WTC11 (cell line): Measurements from ENCODE around the gene MACROD2. TPM values are rescaled to one million over a fixed set of nuclear protein-coding genes. Genes with fewer than 3 reads are reported as not detected.

Source experiments
- ATAC-seq: fragments of 200-7000 bp; cut with Tn5 transposase; 2 replicates; pipeline ENCODE4 v1.10.0; 2021; ENCODE audit warnings: mild to moderate bottlenecking, moderate library complexity
- CTCF ChIA-PET: fragments of 300-600 bp; sonication (Branson Sonifier 250); formaldehyde crosslinking; loops from one replicate; lab custom pipeline; 2021; ENCODE audit warnings: antibody characterized with exemption; lab: Charles Lee
- POLR2A ChIA-PET: fragments of 350-600 bp; sonication (Branson Sonifier 250); formaldehyde crosslinking; loops from one replicate; lab custom pipeline; 2021; ENCODE audit warnings: antibody characterized with exemption; lab: Charles Lee
- DNase-seq: peaks from one replicate; pipeline ENCODE4 v3.0.0; 2021; ENCODE audit warnings: low spot score
- H3K27ac Mint-ChIP-seq: 2 replicates; pipeline ENCODE4 v1.8.0; 2021; ENCODE audit warnings: mixed read lengths
- H3K27me3 Mint-ChIP-seq: 2 replicates; pipeline ENCODE4 v1.8.0; 2021; ENCODE audit warnings: low read depth, mild to moderate bottlenecking, moderate library complexity, mixed read lengths
- H3K36me3 Mint-ChIP-seq: 2 replicates; pipeline ENCODE4 v1.8.0; 2021; ENCODE audit warnings: mixed read lengths
- H3K4me1 Mint-ChIP-seq: 2 replicates; pipeline ENCODE4 v1.8.0; 2022; ENCODE audit warnings: mixed read lengths
- H3K4me3 Mint-ChIP-seq: 2 replicates; pipeline ENCODE4 v1.8.0; 2021; ENCODE audit warnings: mild to moderate bottlenecking, moderate library complexity, mixed read lengths
- H3K9me3 Mint-ChIP-seq: 2 replicates; pipeline ENCODE4 v1.8.0; 2021; ENCODE audit warnings: mixed read lengths
- AFF4 ChIP-seq: sonication (generic); formaldehyde crosslinking; IDR thresholded peaks from 2 replicates; pipeline ENCODE4 v1.8.1; 2023; ENCODE audit warnings: mild to moderate bottlenecking, missing genetic modification reagents, borderline replicate concordance
- ATF3 ChIP-seq: sonication (generic); formaldehyde crosslinking; conservative IDR thresholded peaks from 2 replicates; pipeline ENCODE4 v1.8.1; 2022; ENCODE audit warnings: mild to moderate bottlenecking, missing genetic modification reagents
- CTCF ChIP-seq: fragments of 200-600 bp; IDR thresholded peaks from 2 replicates; pipeline ENCODE4 v1.8.0; 2022; ENCODE audit warnings: antibody characterized with exemption
- FOXP1 ChIP-seq: sonication (generic); formaldehyde crosslinking; IDR thresholded peaks from 2 replicates; pipeline ENCODE4 v1.8.0; 2022; ENCODE audit warnings: missing genetic modification reagents, mild to moderate bottlenecking, moderate library complexity, borderline replicate concordance
- HMGA2 ChIP-seq: fragments of 250-450 bp; sonication (Bioruptor Pico); IDR thresholded peaks from 2 replicates; pipeline ENCODE4 v1.4.0; 2021; ENCODE audit warnings: mild to moderate bottlenecking, moderate library complexity
- JAZF1 ChIP-seq: fragments of 250-450 bp; sonication (Bioruptor Pico); IDR thresholded peaks from 2 replicates; pipeline ENCODE4 v1.9.0; 2021; ENCODE audit warnings: moderate library complexity, mild to moderate bottlenecking, inconsistent platforms
- MLX ChIP-seq: sonication (generic); formaldehyde crosslinking; IDR thresholded peaks from 2 replicates; pipeline ENCODE4 v1.8.1; 2023; ENCODE audit warnings: mild to moderate bottlenecking, missing genetic modification reagents, moderate library complexity
- OVOL2 ChIP-seq: fragments of 250-450 bp; sonication (Bioruptor Pico); IDR thresholded peaks from 2 replicates; pipeline ENCODE4 v1.9.0; 2021; ENCODE audit warnings: mild to moderate bottlenecking, borderline replicate concordance
- RORB ChIP-seq: fragments of 250-450 bp; sonication (Bioruptor Pico); IDR thresholded peaks from 2 replicates; pipeline ENCODE4 v1.9.0; 2021; ENCODE audit warnings: mild to moderate bottlenecking
- SMAD4 ChIP-seq: sonication (generic); formaldehyde crosslinking; IDR thresholded peaks from 2 replicates; pipeline ENCODE4 v1.8.0; 2022; ENCODE audit warnings: mild to moderate bottlenecking, missing genetic modification reagents
- TEAD1 ChIP-seq: sonication (generic); formaldehyde crosslinking; IDR thresholded peaks from 2 replicates; pipeline ENCODE4 v1.8.0; 2022; ENCODE audit warnings: mild to moderate bottlenecking, missing genetic modification reagents
- TEAD4 ChIP-seq: sonication (generic); formaldehyde crosslinking; IDR thresholded peaks from 2 replicates; pipeline ENCODE4 v1.8.0; 2022; ENCODE audit warnings: mild to moderate bottlenecking, missing genetic modification reagents
- TP53 ChIP-seq: sonication (generic); formaldehyde crosslinking; IDR thresholded peaks from 2 replicates; pipeline ENCODE4 v1.8.1; 2023; ENCODE audit warnings: mild to moderate bottlenecking, missing genetic modification reagents
- ZNF396 ChIP-seq: fragments of 250-450 bp; sonication (Bioruptor Pico); IDR thresholded peaks from 2 replicates; pipeline ENCODE4 v1.8.0; 2021; ENCODE audit warnings: mild to moderate bottlenecking, moderate library complexity, borderline replicate concordance
- ZNF423 ChIP-seq: fragments of 250-450 bp; sonication (Bioruptor Pico); IDR thresholded peaks from 2 replicates; pipeline ENCODE4 v2.1.2; 2022; ENCODE audit warnings: mild to moderate bottlenecking, moderate library complexity
- ZNF512 ChIP-seq: sonication (generic); formaldehyde crosslinking; IDR thresholded peaks from 2 replicates; pipeline ENCODE4 v1.8.1; 2022; ENCODE audit warnings: missing genetic modification reagents, borderline replicate concordance
- total RNA-seq: library from RNA; stranded (reverse); gene quantifications from 3 replicates; pipeline ENCODE4 v1.2.3, GENCODE V29; 2021
- TF ChIP-seq, protein P1 (sequence below): sonication (generic); formaldehyde crosslinking; IDR thresholded peaks from 2 replicates; pipeline ENCODE4 v1.8.1; 2023; ENCODE audit warnings: mild to moderate bottlenecking, missing genetic modification reagents, moderate library complexity
- TF ChIP-seq, protein P2 (sequence below): sonication (generic); formaldehyde crosslinking; IDR thresholded peaks from 2 replicates; pipeline ENCODE4 v1.8.0; 2023; ENCODE audit warnings: mild to moderate bottlenecking, missing genetic modification reagents

Gene MACROD2
- total RNA-seq, 1 experiment from 2014 or later, result 4.1 TPM

DNA sequence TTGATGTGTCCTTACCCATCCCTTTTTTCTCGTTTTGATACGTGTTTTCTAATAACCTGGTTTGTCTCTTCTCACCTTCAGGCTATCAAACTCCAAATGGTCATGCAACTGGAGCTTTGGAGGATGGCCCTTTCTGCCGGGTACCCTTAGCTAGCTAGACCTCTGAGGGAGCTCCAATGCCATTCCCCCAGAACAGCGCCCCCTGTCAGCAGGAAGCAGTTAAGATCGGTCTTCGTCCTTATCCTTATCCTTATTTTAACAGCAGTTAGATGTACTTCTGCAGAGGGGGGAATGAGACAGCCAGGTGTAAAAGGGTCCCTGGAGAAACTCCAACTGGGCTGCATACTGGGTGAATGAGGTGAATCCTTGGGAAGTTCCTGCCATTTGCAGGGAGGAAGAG is 42.1 kb upstream of the MACROD2 start (continued):
- TF ChIP-seq, protein P1, sequence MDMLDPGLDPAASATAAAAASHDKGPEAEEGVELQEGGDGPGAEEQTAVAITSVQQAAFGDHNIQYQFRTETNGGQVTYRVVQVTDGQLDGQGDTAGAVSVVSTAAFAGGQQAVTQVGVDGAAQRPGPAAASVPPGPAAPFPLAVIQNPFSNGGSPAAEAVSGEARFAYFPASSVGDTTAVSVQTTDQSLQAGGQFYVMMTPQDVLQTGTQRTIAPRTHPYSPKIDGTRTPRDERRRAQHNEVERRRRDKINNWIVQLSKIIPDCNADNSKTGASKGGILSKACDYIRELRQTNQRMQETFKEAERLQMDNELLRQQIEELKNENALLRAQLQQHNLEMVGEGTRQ (CRISPR knock-in tag), result no peak
- no peak for TF ChIP-seq SMAD4 (CRISPR knock-in tag)
- TF ChIP-seq, all 79 proteins: peak for 1

DNA sequence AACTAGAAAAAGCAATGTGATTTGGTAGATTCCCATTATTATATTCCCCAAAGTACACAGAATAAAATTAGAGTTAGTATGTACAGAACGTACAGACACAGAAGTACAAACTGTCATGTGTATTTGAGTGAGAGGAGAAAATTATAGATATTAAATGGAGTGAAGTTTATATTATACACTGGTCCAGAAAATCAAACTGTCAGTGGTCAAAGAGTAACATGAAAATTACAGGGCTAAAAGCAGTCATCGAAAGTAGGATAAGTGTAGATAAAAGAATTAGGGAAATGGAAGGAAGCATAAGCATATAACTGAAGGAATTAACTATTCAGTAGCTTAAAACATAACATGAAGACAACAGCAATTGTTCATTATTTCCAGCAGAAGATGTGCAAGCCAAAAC is 35.2 kb upstream of the MACROD2 start:
- ChIA-PET POLR2A (no interaction called here), CTCF (no interaction called here)
- Mint-ChIP-seq H3K36me3 (no peaks in the 10 kb centered on the region), H3K4me3 (no peak overlapping the region), H3K27ac (no peak overlapping the region), H3K4me1 (no peaks in the 10 kb centered on the region), H3K27me3 (no peaks in the 10 kb centered on the region), H3K9me3 (no peaks in the 10 kb centered on the region)
- ATAC-seq (no peak), DNase-seq (no peak)
- TF ChIP-seq ZNF423 (CRISPR knock-in tag), result no peak
- TF ChIP-seq TEAD4 (CRISPR knock-in tag), result no peak
- TF ChIP-seq HMGA2, result no peak
- no peak for TF ChIP-seq ZNF512 (CRISPR knock-in tag)
- no peak for TF ChIP-seq JAZF1
- TF ChIP-seq CTCF, result no peak
- TF ChIP-seq TEAD1 (CRISPR knock-in tag), result no peak
- no peak for TF ChIP-seq ZNF396 (CRISPR knock-in tag)
- no peak for TF ChIP-seq MLX (CRISPR knock-in tag)
- TF ChIP-seq ATF3, result no peak
- TF ChIP-seq, protein P1 (CRISPR knock-in tag), result no peak
- TF ChIP-seq, protein P2, sequence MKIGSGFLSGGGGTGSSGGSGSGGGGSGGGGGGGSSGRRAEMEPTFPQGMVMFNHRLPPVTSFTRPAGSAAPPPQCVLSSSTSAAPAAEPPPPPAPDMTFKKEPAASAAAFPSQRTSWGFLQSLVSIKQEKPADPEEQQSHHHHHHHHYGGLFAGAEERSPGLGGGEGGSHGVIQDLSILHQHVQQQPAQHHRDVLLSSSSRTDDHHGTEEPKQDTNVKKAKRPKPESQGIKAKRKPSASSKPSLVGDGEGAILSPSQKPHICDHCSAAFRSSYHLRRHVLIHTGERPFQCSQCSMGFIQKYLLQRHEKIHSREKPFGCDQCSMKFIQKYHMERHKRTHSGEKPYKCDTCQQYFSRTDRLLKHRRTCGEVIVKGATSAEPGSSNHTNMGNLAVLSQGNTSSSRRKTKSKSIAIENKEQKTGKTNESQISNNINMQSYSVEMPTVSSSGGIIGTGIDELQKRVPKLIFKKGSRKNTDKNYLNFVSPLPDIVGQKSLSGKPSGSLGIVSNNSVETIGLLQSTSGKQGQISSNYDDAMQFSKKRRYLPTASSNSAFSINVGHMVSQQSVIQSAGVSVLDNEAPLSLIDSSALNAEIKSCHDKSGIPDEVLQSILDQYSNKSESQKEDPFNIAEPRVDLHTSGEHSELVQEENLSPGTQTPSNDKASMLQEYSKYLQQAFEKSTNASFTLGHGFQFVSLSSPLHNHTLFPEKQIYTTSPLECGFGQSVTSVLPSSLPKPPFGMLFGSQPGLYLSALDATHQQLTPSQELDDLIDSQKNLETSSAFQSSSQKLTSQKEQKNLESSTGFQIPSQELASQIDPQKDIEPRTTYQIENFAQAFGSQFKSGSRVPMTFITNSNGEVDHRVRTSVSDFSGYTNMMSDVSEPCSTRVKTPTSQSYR (CRISPR knock-in tag), result no peak
- no peak for TF ChIP-seq RORB (CRISPR knock-in tag)
- no peak for TF ChIP-seq AFF4
- no peak for TF ChIP-seq OVOL2 (CRISPR knock-in tag)
- no peak for TF ChIP-seq FOXP1 (CRISPR knock-in tag)
- no peak for TF ChIP-seq TP53 (CRISPR knock-in tag)
